AG04449 (cell line): Measurements from ENCODE around the gene GRIA1.
"Not testable (repeated sequence)": the region's sequence is repeated elsewhere in the genome, so short reads cannot be mapped to it uniquely, and the experiment has no call there.

Experiments used
- CTCF ChIA-PET: fragments of 350-600 bp; formaldehyde crosslinking; extraction: SDS; loops from one replicate; lab custom pipeline; 2021; ENCODE audit warnings: antibody characterized with exemption; lab: Yijun Ruan, JAX
- POLR2A ChIA-PET: fragments of 400-600, 350-600 bp; formaldehyde crosslinking; extraction: SDS; loops from one replicate; lab custom pipeline; 2020; ENCODE audit warnings: antibody characterized with exemption, inconsistent platforms; lab: Yijun Ruan, JAX
- DNase-seq: peaks from one replicate; pipeline ENCODE4 v3.0.0-alpha.2; 2010; ENCODE audit warnings: low read depth, low spot score
- H3K4me3 ChIP-seq: 2 replicates; pipeline ENCODE4 v1.5.1; 2011; ENCODE audit warnings: low read depth, mild to moderate bottlenecking, control low read depth, low read length
- CTCF ChIP-seq: IDR thresholded peaks from one replicate; pipeline ENCODE4 v1.5.1; 2011; ENCODE audit warnings: mild to moderate bottlenecking, moderate library complexity, low read length, control low read depth, inconsistent platforms; ENCODE audit not compliant: insufficient read depth; ENCODE audit errors: missing control alignments

The GRIA1 gene

GRCh38 chr5:153829510-153830065, 339.1 kb downstream of the GRIA1 start:
- POLR2A ChIA-PET = no interaction called here
- no peak overlapping the region for H3K4me3 ChIP-seq
- no peak for TF ChIP-seq CTCF
- CTCF ChIA-PET = no interaction called here
- DNase-seq = no peak

GRCh38 chr5:153831973-153832372, 341.5 kb downstream of the GRIA1 start:
- CTCF ChIA-PET = interaction anchor here (1.3 kb wide), 1 partner anchor 332 kb away, joined by 3 read pairs; no protein-coding TSS in a partner anchor
- DNase-seq = no peak
- no peak overlapping the region for H3K4me3 ChIP-seq
- POLR2A ChIA-PET = no interaction called here
- TF ChIP-seq CTCF = no peak

- DNase-seq = no peak
- no peak overlapping the region for H3K4me3 ChIP-seq
- ChIA-PET POLR2A (no interaction called here), CTCF (no interaction called here)
- TF ChIP-seq CTCF = no peak
These were observed 345.5 kb downstream of the GRIA1 start for GRCh38 chr5:153835891-153836515.

GRCh38 chr5:153849303-153850113, 359.0 kb downstream of the GRIA1 start:
- POLR2A ChIA-PET, DNase-seq, H3K4me3 ChIP-seq: not testable (repeated sequence)
- CTCF ChIA-PET = interaction anchor here (1.2 kb wide), 1 partner anchor 16 kb away, joined by 3 read pairs; no protein-coding TSS in a partner anchor

GRCh38 chr5:153860195-153860886, 369.9 kb downstream of the GRIA1 start:
- no peak for TF ChIP-seq CTCF
- H3K4me3 ChIP-seq = no peak overlapping the region
- ChIA-PET CTCF (no interaction called here), POLR2A (no interaction called here)
- no peak for DNase-seq

GRCh38 chr5:153862906-153863305, 372.4 kb downstream of the GRIA1 start:
- CTCF ChIA-PET, POLR2A ChIA-PET: not testable (repeated sequence)

More at GRCh38 chr5:153862906-153863305, 372.4 kb downstream of the GRIA1 start:
- H3K4me3 ChIP-seq, DNase-seq: not testable (repeated sequence)
